NCI-H82 (cell line): ENCODE data around the gene ZBTB7B.

Experiments used
- DNase-seq: peaks from one replicate; lab custom pipeline; 2025; lab: John Stamatoyannopoulos, UW

Gene ZBTB7B

GRCh38 chr1:155017041-155017945 is 14.7 kb downstream of the ZBTB7B start:
- DNase-seq, result peak; percentile 99

GRCh38 chr1:155017946-155018316 is 15.3 kb downstream of the ZBTB7B start:
- no peak for DNase-seq

- peak; percentile 40 for DNase-seq
Measured at GRCh38 chr1:155018617-155019348, 16.2 kb downstream of the ZBTB7B start.

- no peak for DNase-seq
Measured at GRCh38 chr1:155019377-155020245, 17.0 kb downstream of the ZBTB7B start.

- no peak for DNase-seq
Measured at GRCh38 chr1:155022136-155022926, 19.7 kb downstream of the ZBTB7B start.

- DNase-seq, result no peak
Measured at GRCh38 chr1:155022927-155023236, 20.3 kb downstream of the ZBTB7B start.

- DNase-seq, result no peak
Measured at GRCh38 chr1:155023627-155024026, 21.0 kb downstream of the ZBTB7B start.

- DNase-seq, result no peak
Measured at GRCh38 chr1:155024315-155024714, 21.7 kb downstream of the ZBTB7B start.

GRCh38 chr1:155026154-155026553 is 23.6 kb downstream of the ZBTB7B start:
- DNase-seq, result no peak

GRCh38 chr1:155026588-155026987 is 24.0 kb downstream of the ZBTB7B start:
- DNase-seq, result no peak

- no peak for DNase-seq
Measured at GRCh38 chr1:155029513-155030242, 27.1 kb downstream of the ZBTB7B start.

GRCh38 chr1:155030243-155030795 is 27.7 kb downstream of the ZBTB7B start:
- DNase-seq, result no peak

DNA sequence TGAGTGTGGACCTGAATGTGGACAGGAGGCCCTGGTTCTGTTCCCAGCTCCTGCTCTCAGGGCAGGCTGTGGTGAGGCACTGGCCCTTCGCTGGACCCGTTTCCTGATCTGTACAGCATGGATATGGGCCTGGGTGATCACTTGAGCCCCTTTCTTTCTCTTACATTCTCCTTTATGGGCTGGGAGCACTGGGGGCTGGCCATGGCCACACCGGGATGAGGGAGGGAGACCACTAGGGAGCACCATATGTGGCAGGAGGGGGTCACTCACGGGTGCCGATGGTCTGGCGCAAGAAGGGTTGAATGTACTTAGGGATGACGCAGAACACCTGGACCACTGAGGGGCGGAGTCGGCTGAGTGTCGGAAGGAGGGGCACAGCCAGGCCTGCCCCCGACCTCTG is 28.3 kb downstream of the ZBTB7B start:
- DNase-seq, result no peak

GRCh38 chr1:155032886-155033285 is 30.3 kb downstream of the ZBTB7B start:
- DNase-seq, result no peak

DNA sequence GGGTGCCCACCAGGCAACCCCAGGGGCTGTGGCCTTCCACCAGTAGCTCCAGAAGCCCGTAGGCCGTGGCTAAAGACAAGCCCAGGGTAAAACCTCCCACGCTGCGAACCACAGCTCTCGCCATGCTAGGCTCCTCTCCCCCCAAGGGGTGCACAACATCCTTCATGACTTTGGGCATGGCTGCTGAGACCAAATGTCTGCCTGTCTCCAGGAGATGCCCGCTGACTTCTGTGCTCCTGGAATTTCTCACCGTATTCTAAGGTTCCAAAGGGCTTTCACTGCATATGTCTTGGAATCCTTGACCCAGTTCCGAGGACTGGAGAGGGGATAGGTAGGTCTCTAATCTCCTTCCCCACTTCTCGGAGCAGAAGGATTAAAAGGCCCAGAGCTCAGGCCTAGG is 30.9 kb downstream of the ZBTB7B start, which contains the start of the genes DCST1 and DCST2:
DCST1 (plus strand) TSS at position 301 of the 400 bp plus-strand sequence. CDS start 213 bp downstream, outside the sequence.
DCST2 (minus strand) TSS at position 258 of the 400 bp plus-strand sequence; CDS start at position 178, 80 bp downstream.
- no peak for DNase-seq

DNA sequence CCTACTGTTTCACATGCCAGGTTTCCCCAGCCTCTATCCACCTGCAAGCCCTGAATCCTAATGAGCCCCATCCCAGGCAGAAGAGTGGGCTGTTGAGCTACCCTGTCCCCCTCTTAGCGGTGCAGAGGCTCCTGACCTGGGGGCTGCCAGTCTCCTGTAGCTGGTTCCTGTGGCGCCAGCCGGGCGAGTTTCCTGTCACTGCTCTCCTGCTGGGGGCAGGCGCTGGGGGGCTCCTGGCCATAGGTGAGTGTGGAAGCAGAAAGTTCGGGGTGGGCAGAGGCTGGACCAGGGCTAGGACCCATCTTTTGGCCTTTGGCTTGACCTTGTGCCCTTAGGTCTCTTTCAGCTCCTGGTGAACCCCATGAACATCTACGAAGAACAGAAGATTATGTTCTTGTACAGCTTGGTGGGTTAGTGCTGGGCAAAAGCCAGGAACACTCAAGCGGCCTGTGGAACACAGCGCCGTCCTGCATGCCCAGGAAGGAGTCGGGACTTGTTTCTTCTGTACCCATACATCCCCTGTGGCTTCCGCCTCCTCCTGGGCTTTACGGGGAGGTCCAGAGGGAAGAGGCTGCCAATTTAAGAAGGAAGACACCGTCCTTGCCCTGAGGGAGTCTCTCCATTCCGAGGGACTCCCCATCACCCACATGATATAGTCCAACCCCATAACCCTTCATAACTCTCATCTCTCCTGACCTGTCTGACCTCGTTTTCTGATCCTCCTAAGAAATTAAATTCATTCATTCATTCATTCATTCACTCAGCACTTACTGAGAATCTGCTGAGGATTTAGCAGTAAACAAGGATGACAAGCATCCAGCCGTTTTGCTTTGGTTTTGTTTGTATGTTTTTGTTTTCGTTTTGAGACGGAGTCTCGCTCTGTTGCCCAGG is 32.0 kb downstream of the ZBTB7B start:
- no peak for DNase-seq

DNA sequence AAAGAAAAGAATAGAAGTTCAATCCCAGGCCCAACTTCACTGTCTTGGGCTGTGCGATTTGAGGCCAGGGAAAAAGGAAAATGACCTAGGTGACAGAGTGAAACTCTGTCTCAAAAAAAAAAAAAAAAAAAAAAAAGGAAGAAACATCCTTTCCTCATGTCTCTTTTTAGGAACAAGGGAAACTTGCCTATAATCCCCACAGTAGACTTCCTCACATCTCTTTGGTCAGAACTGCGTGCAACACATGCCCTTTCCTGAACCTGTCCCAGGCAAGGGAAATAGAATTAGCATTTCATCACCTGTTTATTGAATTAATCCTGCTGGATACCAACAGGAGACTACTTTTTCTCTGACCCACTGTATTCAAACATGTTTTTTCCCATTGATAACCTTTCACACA is 33.3 kb downstream of the ZBTB7B start:
- no peak for DNase-seq

DNA sequence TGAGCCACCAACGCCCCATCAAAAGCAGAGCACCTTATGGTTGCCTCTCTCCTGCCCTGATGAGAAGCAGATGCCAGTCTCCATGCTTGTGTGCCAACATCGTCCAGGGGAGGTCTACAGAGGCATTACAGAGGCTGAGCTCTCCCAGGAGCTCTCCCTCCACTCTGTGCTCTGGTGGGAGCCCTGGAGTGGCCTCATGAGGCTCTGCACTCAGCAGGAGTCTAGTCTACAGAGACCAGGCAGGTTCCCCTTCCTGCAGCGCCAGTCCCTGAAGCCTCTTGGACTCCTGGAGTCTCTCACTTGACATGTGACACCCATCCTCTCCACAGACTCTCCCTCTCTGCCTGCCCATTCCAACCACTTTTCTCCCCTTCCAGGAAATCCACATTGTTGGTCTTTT is 34.4 kb downstream of the ZBTB7B start:
- DNase-seq, result no peak

DNA sequence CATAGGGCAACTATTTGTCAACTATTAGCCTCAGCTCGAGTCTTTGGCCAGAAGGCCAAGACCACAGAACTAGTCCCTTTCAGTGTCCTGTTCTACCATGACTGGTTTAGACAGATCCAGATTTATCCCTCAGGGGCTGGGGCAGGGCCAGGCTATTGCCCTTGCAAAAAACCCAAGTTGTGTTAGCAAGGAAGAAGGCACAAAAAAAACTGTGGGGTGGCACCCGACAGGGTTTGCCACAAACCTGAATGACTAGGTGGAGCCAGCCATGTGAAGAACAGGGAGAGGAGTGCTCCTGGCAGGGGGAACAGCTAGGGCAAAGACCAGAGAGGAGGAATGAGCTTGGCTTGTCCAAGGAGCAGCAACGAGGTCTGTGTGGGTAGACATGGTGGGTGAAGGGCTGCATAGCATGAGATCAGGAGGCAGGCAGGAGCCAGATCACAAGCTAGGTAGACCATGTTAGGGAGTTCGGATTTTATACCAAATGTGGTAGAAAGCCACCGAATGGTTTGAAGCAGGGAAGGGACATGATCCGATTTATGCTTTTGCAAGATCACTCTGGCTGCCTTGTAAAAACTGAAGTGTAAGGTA is 35.3 kb downstream of the ZBTB7B start:
- DNase-seq, result no peak
